NT2/D1 (cell line): ENCODE results near the gene CADPS2.

Experiments
- DNase-seq: peaks from one replicate; pipeline ENCODE4 v3.0.0-alpha.2; 2011; ENCODE audit warnings: low read depth, low spot score
- H3K27me3 ChIP-seq: 2 replicates; pipeline ENCODE4 v1.6.0; 2011; ENCODE audit warnings: mild to moderate bottlenecking; ENCODE audit not compliant: insufficient read length, insufficient read depth
- H3K36me3 ChIP-seq: 2 replicates; pipeline ENCODE4 v1.6.1; 2011; ENCODE audit warnings: mild to moderate bottlenecking, low read length, mixed read lengths; ENCODE audit not compliant: insufficient read depth, insufficient read length
- H3K4me1 ChIP-seq: 2 replicates; pipeline ENCODE4 v1.5.1; 2011; ENCODE audit not compliant: insufficient read depth, insufficient read length
- H3K4me3 ChIP-seq: 2 replicates; pipeline ENCODE4 v1.5.1; 2011; ENCODE audit warnings: low read depth; ENCODE audit not compliant: insufficient read length
- H3K9ac ChIP-seq: 2 replicates; pipeline ENCODE4 v1.6.0; 2011; ENCODE audit warnings: low read depth; ENCODE audit not compliant: insufficient read length
- H3K9me3 ChIP-seq: 2 replicates; pipeline ENCODE4 v1.5.1; 2011; ENCODE audit warnings: mild to moderate bottlenecking, low read length; ENCODE audit not compliant: insufficient read depth
- SUZ12 ChIP-seq: IDR thresholded peaks from 2 replicates; pipeline ENCODE4 v1.6.1; 2011; ENCODE audit not compliant: insufficient read length, insufficient read depth; ENCODE audit errors: extremely low read depth
- YY1 ChIP-seq: IDR thresholded peaks from 2 replicates; pipeline ENCODE4 v1.6.1; 2011; ENCODE audit not compliant: insufficient read length, insufficient read depth
- ZNF274 ChIP-seq: IDR thresholded peaks from 2 replicates; pipeline ENCODE4 v1.6.1; 2011; ENCODE audit warnings: mild to moderate bottlenecking, low read depth, low read length

CADPS2 gene

DNA sequence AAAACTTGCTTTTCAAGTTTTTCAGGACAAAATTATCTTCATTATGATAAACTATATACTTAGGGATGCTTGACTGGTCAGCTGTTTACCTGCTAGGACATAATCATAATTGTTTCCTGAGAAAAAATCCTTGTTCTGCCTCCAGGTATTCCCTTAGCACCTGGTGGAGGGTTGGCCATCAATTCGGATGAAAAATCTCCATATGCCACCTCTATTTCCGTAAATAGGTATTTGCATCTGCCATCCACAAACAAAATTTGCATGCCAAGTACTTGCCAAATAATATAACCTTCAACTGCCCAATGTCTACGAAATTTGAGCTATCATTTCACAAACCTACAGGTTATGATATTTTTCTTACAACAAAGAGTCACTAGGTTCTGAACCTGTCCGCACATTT lies 313.6 kb downstream of the CADPS2 start:
- no peaks in the 10 kb centered on the region for H3K4me1 ChIP-seq

DNA sequence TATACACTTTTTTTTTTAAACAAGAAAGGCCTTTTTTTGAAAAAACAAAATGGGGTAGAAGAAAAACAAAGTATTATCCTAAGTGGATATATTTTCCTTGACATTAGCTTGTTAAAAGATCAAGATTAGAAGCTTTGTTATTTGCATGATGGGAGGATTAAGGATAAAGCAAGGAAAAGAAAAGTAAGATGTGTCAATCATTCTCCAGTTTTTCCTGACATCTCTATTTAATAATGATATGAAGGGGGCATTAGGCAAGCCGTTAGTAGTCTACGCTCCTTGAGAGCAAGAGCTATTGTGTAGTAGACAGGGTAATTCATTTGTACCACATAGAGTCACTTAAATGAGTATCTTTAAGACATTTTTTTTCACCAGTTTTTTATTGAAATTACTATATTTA lies 324.9 kb downstream of the CADPS2 start:
- no peak for DNase-seq
- H3K27me3 ChIP-seq: no peaks in the 10 kb centered on the region
- no peak overlapping the region for H3K9ac ChIP-seq
- TF ChIP-seq SUZ12 (no peak), ZNF274 (no peak), YY1 (no peak)
- H3K4me1 ChIP-seq: no peaks in the 10 kb centered on the region
- no peaks in the 10 kb centered on the region for H3K36me3 ChIP-seq
- H3K4me3 ChIP-seq: no peak overlapping the region
- H3K9me3 ChIP-seq: no peaks in the 10 kb centered on the region

More for the DNA sequence above, 313.6 kb downstream of the CADPS2 start:
- no peak for TF ChIP-seq ZNF274
- TF ChIP-seq SUZ12: no peak
- TF ChIP-seq YY1: no peak
- H3K36me3 ChIP-seq: no peaks in the 10 kb centered on the region
- no peak overlapping the region for H3K4me3 ChIP-seq
- no peak overlapping the region for H3K9ac ChIP-seq
- H3K27me3 ChIP-seq: no peaks in the 10 kb centered on the region
- no peaks in the 10 kb centered on the region for H3K9me3 ChIP-seq
- no peak for DNase-seq

GRCh38 chr7:122556873-122557542 lies 329.3 kb downstream of the CADPS2 start:
- Histone ChIP-seq H3K4me1 (no peaks in the 10 kb centered on the region), H3K36me3 (no peaks in the 10 kb centered on the region), H3K9ac (no peak overlapping the region), H3K4me3 (no peak overlapping the region), H3K27me3 (no peaks in the 10 kb centered on the region), H3K9me3 (no peaks in the 10 kb centered on the region)
- TF ChIP-seq YY1 (no peak), SUZ12 (no peak), ZNF274 (no peak)
- no peak for DNase-seq

- TF ChIP-seq SUZ12: no peak
- no peak for TF ChIP-seq YY1
- TF ChIP-seq ZNF274: no peak
- H3K4me3 ChIP-seq: no peak overlapping the region
- no peak overlapping the region for H3K9ac ChIP-seq
- no peaks in the 10 kb centered on the region for H3K27me3 ChIP-seq
- no peaks in the 10 kb centered on the region for H3K4me1 ChIP-seq
- no peaks in the 10 kb centered on the region for H3K9me3 ChIP-seq
- DNase-seq: no peak
- H3K36me3 ChIP-seq: no peaks in the 10 kb centered on the region
Observed at GRCh38 chr7:122556219-122556618, 330.0 kb downstream of the CADPS2 start.

- Histone ChIP-seq H3K36me3 (no peaks in the 10 kb centered on the region), H3K9ac (no peak overlapping the region), H3K4me3 (no peak overlapping the region), H3K4me1 (no peaks in the 10 kb centered on the region), H3K9me3 (no peaks in the 10 kb centered on the region), H3K27me3 (no peaks in the 10 kb centered on the region)
- TF ChIP-seq SUZ12: no peak
- TF ChIP-seq YY1: no peak
- TF ChIP-seq ZNF274: no peak
- DNase-seq: no peak
Observed at GRCh38 chr7:122553761-122554160, 332.5 kb downstream of the CADPS2 start.

DNA sequence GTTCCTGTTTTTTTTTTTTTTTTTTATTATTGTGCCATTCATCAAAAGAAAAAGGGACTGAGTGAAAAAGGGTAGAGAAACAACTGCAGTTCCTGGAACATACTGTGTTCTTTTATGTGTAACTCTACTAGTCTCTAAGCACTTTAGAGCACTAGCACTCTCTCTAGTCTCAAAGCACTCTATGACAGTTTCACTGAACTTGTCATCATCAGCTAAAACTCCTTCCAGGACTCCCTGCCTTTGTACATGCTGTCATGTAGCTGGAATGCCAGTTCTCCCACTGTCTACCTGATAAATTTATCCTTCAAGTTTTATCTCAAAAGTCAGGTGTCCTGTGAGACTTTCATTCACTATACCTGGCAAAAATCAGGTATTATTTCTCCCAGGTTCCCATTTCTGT lies 333.5 kb downstream of the CADPS2 start:
- Histone ChIP-seq H3K36me3 (no peaks in the 10 kb centered on the region), H3K9ac (no peak overlapping the region), H3K27me3 (no peaks in the 10 kb centered on the region), H3K4me3 (no peak overlapping the region), H3K4me1 (no peaks in the 10 kb centered on the region), H3K9me3 (no peaks in the 10 kb centered on the region)
- TF ChIP-seq YY1: no peak
- no peak for TF ChIP-seq SUZ12
- no peak for TF ChIP-seq ZNF274
- DNase-seq: no peak

- H3K9ac ChIP-seq: no peak overlapping the region
- no peaks in the 10 kb centered on the region for H3K27me3 ChIP-seq
- no peaks in the 10 kb centered on the region for H3K36me3 ChIP-seq
- no peaks in the 10 kb centered on the region for H3K4me1 ChIP-seq
- DNase-seq: no peak
- no peaks in the 10 kb centered on the region for H3K9me3 ChIP-seq
- TF ChIP-seq YY1 (no peak), SUZ12 (no peak), ZNF274 (no peak)
- H3K4me3 ChIP-seq: no peak overlapping the region
Observed at GRCh38 chr7:122550545-122550944, 335.7 kb downstream of the CADPS2 start.

- DNase-seq: no peak
- Histone ChIP-seq H3K9me3 (no peaks in the 10 kb centered on the region), H3K36me3 (no peaks in the 10 kb centered on the region), H3K27me3 (no peaks in the 10 kb centered on the region), H3K9ac (no peak overlapping the region), H3K4me3 (no peak overlapping the region), H3K4me1 (no peaks in the 10 kb centered on the region)
- TF ChIP-seq YY1 (no peak), ZNF274 (no peak), SUZ12 (no peak)
Observed at GRCh38 chr7:122549578-122549977, 336.7 kb downstream of the CADPS2 start.
